Mucosa of descending colon (tissue), 3 donors: ENCODE results near the gene PRKCE. TPM values are rescaled to one million over a fixed set of nuclear protein-coding genes. Genes with fewer than 3 reads are reported as not detected.

Experiments used
- ATAC-seq: fragments of 200-7000 bp; cut with Tn5 transposase; one replicate; pipeline ENCODE4 v1.9.1; 2020; ENCODE audit warnings: mild to moderate bottlenecking, moderate library complexity
- DNase-seq, 3 donors: peaks; one replicate each; pipeline ENCODE4 v3.0.0-alpha.2; 2020
- H3K36me3 ChIP-seq: fragments of 200-600 bp; one replicate; pipeline ENCODE4 v1.8.0; 2021; ENCODE audit warnings: low read depth, mild to moderate bottlenecking
- H3K4me1 ChIP-seq: fragments of 200-600 bp; one replicate; pipeline ENCODE4 v1.8.0; 2021; ENCODE audit warnings: low read depth, mild to moderate bottlenecking
- H3K4me3 ChIP-seq: fragments of 200-600 bp; one replicate; pipeline ENCODE4 v1.8.0; 2021; ENCODE audit warnings: mild to moderate bottlenecking
- H3K9me3 ChIP-seq: fragments of 200-600 bp; one replicate; pipeline ENCODE4 v1.8.0; 2021; ENCODE audit warnings: mild to moderate bottlenecking
- intact Hi-C, 2 donors: fragments of 100-400 bp; cut with DNase I in 1 of 2; cut with micrococcal nuclease in 1 of 2; formaldehyde crosslinking; loops; one replicate each; pipeline versions ENCODE4 v1.11.0 to v1.11.1; 2022; cut with DNase I, micrococcal nuclease
- total RNA-seq, 3 donors: library from RNA; stranded (reverse); fragmentation: NEBNext Ultra II Directional in 2 of 3; extraction: Animal tissue kit (Norgen Biotek cat#: 25700) in 2 of 3; gene quantifications; one replicate each; pipeline versions ENCODE4 v1.2.1 to v1.2.4, GENCODE V29; 2021 to 2023
- TF ChIP-seq, protein P1 (sequence below): fragments of 200-600 bp; IDR thresholded peaks from one replicate; pipeline ENCODE4 v1.8.0; 2022; ENCODE audit warnings: antibody characterized with exemption, mild to moderate bottlenecking
- donor health status: DM: no; HTN: no; CAD: no; lungs with moderate emphysema.
- donor health status: DM: no; HTN: no; CAD: no.
- donor health status: DM: no; HTN: yes; CAD: no.

Gene PRKCE
- total RNA-seq, 3 donors from 2014 or later: 24.5 to 52.0 (median 32.7) TPM

DNA sequence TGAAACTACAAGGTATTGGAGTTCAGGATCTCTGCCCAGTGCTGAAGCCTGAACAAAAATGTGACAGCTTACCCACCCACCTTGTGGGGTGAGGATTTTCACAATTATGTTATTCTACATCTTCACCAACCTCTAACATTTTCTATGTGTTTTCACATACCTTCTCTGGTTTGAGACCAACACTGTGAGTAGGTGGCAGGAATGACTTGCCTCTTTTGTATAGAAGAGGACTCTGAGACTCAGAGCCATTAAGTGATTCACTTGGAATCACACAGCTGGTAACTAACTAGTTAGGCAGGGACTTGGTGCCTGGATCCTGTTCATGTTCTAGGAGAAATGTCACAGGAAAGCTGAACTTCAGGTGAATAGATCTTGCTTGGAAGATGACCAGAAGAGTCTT lies 25.7 kb upstream of the PRKCE start:
- intact Hi-C loops: no loop called here
- TF ChIP-seq, protein P1, sequence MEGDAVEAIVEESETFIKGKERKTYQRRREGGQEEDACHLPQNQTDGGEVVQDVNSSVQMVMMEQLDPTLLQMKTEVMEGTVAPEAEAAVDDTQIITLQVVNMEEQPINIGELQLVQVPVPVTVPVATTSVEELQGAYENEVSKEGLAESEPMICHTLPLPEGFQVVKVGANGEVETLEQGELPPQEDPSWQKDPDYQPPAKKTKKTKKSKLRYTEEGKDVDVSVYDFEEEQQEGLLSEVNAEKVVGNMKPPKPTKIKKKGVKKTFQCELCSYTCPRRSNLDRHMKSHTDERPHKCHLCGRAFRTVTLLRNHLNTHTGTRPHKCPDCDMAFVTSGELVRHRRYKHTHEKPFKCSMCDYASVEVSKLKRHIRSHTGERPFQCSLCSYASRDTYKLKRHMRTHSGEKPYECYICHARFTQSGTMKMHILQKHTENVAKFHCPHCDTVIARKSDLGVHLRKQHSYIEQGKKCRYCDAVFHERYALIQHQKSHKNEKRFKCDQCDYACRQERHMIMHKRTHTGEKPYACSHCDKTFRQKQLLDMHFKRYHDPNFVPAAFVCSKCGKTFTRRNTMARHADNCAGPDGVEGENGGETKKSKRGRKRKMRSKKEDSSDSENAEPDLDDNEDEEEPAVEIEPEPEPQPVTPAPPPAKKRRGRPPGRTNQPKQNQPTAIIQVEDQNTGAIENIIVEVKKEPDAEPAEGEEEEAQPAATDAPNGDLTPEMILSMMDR: no peak
- Histone ChIP-seq H3K9me3 (no peaks in the 10 kb centered on the region), H3K4me1 (no peaks in the 10 kb centered on the region), H3K36me3 (no peaks in the 10 kb centered on the region), H3K4me3 (no peak overlapping the region)
- no peak for ATAC-seq
- no peak for DNase-seq

DNA sequence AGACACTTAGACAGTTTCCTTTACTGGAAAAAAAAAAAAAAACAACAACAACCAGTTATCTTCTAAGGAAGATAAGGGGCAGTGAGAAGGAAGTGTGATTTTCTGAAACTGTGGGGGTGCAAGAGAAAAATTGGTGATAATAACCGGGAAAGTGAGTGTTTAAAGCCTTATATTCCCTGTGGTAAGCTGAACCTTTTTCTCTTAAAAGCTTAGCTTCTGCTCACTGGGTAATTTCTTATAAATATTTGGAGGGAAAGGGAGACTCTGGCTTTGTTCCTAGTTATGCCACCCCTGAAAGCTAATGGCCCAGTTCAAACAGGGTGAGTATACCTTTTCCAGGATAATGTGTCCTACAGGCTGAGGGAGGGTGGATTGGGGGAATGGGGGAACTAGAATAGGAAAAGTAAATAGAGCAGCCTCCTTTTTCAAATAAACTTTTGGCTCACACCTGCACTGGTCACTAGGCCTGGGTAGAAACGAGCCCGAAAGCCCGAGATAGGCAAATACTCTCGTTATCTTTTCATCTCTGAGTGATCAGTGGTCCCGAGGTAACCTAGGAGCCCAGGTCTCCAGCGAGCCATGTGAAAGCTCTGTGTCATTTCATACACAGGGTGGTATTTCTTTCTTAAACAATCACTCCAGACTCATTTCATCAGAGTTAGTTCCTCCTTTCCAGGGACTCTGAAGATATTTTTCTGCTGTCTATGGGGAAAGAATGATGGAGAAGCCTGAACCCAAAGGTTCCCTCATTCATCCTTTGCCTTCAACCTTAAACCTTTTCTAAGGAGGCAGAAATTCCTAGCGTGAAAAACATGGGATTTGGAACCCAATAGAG lies 24.9 kb upstream of the PRKCE start:
- no peak overlapping the region for H3K4me3 ChIP-seq
- no peaks in the 10 kb centered on the region for H3K4me1 ChIP-seq
- TF ChIP-seq, protein P1: no peak
- intact Hi-C loops: no loop called here
- no peaks in the 10 kb centered on the region for H3K36me3 ChIP-seq
- no peaks in the 10 kb centered on the region for H3K9me3 ChIP-seq
- ATAC-seq (peak; percentile 70), DNase-seq (no peak)

DNA sequence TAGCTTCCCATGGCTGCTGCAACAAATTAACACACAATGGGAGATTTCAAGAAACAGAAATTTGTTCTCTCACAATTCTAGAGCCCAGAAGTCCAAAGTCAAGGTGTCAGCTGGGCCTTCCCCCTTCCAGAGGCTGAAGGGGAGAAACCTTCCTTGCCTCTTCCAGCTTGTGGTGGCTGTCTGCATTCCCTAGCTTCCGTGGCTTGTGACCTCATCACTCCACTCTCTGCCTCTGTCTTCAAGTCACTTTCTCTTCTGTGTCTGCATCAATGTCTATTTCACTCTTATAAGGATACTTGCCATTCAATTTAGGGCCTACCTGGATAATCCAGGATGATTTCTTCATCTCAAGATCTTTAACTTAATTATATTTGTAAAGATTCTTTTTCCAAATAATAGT lies 23.6 kb upstream of the PRKCE start:
- intact Hi-C loops: no loop called here
- TF ChIP-seq, protein P1: no peak

DNA sequence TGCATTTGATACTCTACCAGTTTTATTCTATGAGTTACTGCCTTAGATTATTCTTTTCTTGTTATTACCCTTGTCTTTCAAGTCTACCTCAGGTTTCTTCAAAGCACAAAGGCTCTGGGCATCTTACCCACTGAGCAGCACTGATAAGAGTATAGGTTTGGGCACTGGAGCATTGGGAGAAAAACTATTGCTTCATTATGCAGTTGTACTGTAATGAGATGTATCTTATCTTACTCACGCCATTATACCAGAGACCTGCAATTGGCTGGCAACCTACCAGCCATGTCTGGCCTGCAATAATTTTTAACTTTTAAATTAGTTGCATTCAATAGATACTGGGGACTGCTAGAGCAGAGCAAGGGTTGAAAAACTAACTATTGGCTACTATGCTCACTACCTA lies 21.5 kb upstream of the PRKCE start:
- TF ChIP-seq, protein P1: no peak
- Histone ChIP-seq H3K9me3 (no peaks in the 10 kb centered on the region), H3K4me1 (no peaks in the 10 kb centered on the region), H3K36me3 (no peaks in the 10 kb centered on the region), H3K4me3 (no peak overlapping the region)
- intact Hi-C loops: no loop called here
- ATAC-seq (no peak), DNase-seq (no peak)

More for the DNA sequence above, 23.6 kb upstream of the PRKCE start:
- H3K9me3 ChIP-seq: no peaks in the 10 kb centered on the region
- H3K4me1 ChIP-seq: no peaks in the 10 kb centered on the region
- no peak for DNase-seq
- no peak overlapping the region for H3K4me3 ChIP-seq
- no peaks in the 10 kb centered on the region for H3K36me3 ChIP-seq
- no peak for ATAC-seq

DNA sequence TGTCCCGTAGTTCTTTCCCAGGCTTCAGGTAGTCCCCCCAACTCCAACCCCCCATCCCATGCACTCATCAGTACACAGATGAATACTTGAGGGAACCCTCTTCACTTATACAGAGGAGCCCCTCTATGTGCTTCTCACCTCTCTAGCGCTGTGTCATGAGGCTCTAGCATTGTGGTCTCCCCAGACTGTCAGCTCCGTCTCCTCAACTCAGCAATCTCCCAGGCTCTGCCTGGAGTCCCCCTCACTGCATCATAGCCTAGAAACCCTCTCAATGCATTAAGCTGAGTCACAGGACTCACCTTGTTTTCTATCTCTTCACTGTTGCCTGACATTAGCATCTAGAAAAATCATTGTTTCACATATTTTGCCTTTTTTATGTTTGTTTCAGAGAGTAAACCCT lies 20.2 kb upstream of the PRKCE start:
- ATAC-seq (no peak), DNase-seq (no peak)
- Histone ChIP-seq H3K4me3 (no peak overlapping the region), H3K9me3 (no peaks in the 10 kb centered on the region), H3K4me1 (no peaks in the 10 kb centered on the region), H3K36me3 (no peaks in the 10 kb centered on the region)
- TF ChIP-seq, protein P1: no peak
- intact Hi-C loops: no loop called here
